HepG2 (cell line): ENCODE results near the gene ALDOA. TPM values are rescaled to one million over a fixed set of nuclear protein-coding genes. Genes with fewer than 3 reads are reported as not detected.

Source experiments
- ATAC-seq: fragments of 200-7000 bp; cut with Tn5 transposase; 3 replicates; pipeline ENCODE4 v1.9.1; 2020; ENCODE audit warnings: mild to moderate bottlenecking, moderate library complexity
- BruUV-seq: library from RNA; stranded (reverse); fragments of 400-500 nt; replicated peaks from 2 replicates; lab custom pipeline; 2021; lab: Mats Ljungman, UMichigan
- CTCF ChIA-PET: fragments of 300-600 bp; formaldehyde crosslinking; extraction: SDS; loops from one replicate; lab custom pipeline; 2021; ENCODE audit warnings: low total read pairs, inconsistent platforms, low intra/inter-chr PET ratio; lab: Yijun Ruan, JAX
- POLR2A ChIA-PET: fragments of 350-600 bp; sonication (Branson Sonifier 250); formaldehyde crosslinking; loops from one replicate; lab custom pipeline; 2020; ENCODE audit warnings: antibody characterized with exemption, inconsistent platforms; lab: Yijun Ruan, JAX
- DNase-seq: peaks from one replicate; pipeline ENCODE4 v3.0.0-alpha.2; 2015; ENCODE audit warnings: low spot score
- FAIRE-seq: peaks from 3 replicates; lab custom pipeline; 2011; peaks lifted over from hg19 to GRCh38; lab: Jason Lieb, UNC
- H2AFZ ChIP-seq: one replicate; pipeline ENCODE4 v1.6.1; 2011; ENCODE audit warnings: low read length, inconsistent platforms
- H3K27ac ChIP-seq: fragments of 300-600 bp; 3 replicates; pipeline ENCODE4 v1.8.0; 2011; ENCODE audit warnings: mixed run types, mild to moderate bottlenecking, mixed read lengths, low read length, inconsistent platforms; ENCODE audit not compliant: insufficient read depth; ENCODE audit errors: extremely low read length
- H3K27me3 ChIP-seq, 2 experiments: fragments of 200-600 bp in 1 of 2; 2 replicates in 1 of 2; 3 replicates in 1 of 2; pipeline versions ENCODE4 v1.6.0 to v1.8.0; 2011; ENCODE audit warnings: low read length in 2 of 2, mild to moderate bottlenecking in 2 of 2, moderate library complexity in 2 of 2, inconsistent platforms in 1 of 2; ENCODE audit not compliant: insufficient read depth in 2 of 2, control insufficient read depth in 1 of 2
- H3K36me3 ChIP-seq, 2 experiments: fragments of 200-600 bp in 1 of 2; replicated peaks in 1 of 2; 2 replicates in 1 of 2; 3 replicates in 1 of 2; pipeline versions ENCODE4 v1.5.1 to v1.8.0; 2011; ENCODE audit warnings: low read length in 2 of 2, inconsistent platforms in 1 of 2; ENCODE audit not compliant: insufficient read depth in 2 of 2, control insufficient read depth in 1 of 2
- H3K4me1 ChIP-seq: 2 replicates; pipeline ENCODE4 v1.5.1; 2012; ENCODE audit warnings: low read length, inconsistent platforms; ENCODE audit not compliant: insufficient read depth
- H3K4me2 ChIP-seq: 2 replicates; pipeline ENCODE4 v1.6.0; 2011; ENCODE audit warnings: low read depth, low read length, inconsistent platforms
- H3K4me3 ChIP-seq, 3 experiments: fragments of 200-600 bp in 1 of 3; sonication (generic), shearing (Covaris generic) in 1 of 3; replicated peaks in 1 of 3; 2 replicates each; pipeline ENCODE4 v1.5.1; 2011 to 2016; ENCODE audit warnings: low read length in 3 of 3, inconsistent platforms in 2 of 3, low read depth in 2 of 3, mild to moderate bottlenecking in 2 of 3, control low read depth in 1 of 3, mixed read lengths in 1 of 3; ENCODE audit not compliant: insufficient read depth in 1 of 3
- H3K79me2 ChIP-seq: one replicate; pipeline ENCODE4 v1.6.1; 2011; ENCODE audit warnings: low read length, inconsistent platforms; ENCODE audit not compliant: insufficient read depth
- H3K9ac ChIP-seq: 2 replicates; pipeline ENCODE4 v1.6.0; 2011; ENCODE audit warnings: mild to moderate bottlenecking, low read depth, low read length, inconsistent platforms; ENCODE audit not compliant: insufficient read depth
- H3K9me3 ChIP-seq: 2 replicates; pipeline ENCODE4 v1.5.1; 2012; ENCODE audit warnings: mild to moderate bottlenecking, low read length
- H4K20me1 ChIP-seq: 2 replicates; pipeline ENCODE4 v1.6.0; 2011; ENCODE audit warnings: inconsistent platforms, mild to moderate bottlenecking, low read length, moderate library complexity; ENCODE audit not compliant: insufficient read depth
- HES4 ChIP-seq: sonication (generic); formaldehyde crosslinking; IDR thresholded peaks from 2 replicates; pipeline ENCODE4 v1.9.0; 2021; ENCODE audit warnings: mild to moderate bottlenecking, missing genetic modification reagents, borderline replicate concordance
- IKZF4 ChIP-seq: sonication (generic); formaldehyde crosslinking; IDR thresholded peaks from 2 replicates; pipeline ENCODE4 v1.5.1; 2020; ENCODE audit warnings: borderline replicate concordance, mild to moderate bottlenecking, low read depth, missing genetic modification reagents; ENCODE audit errors: not compliant biosample characterization
- KMT2A ChIP-seq: sonication (generic); formaldehyde crosslinking; IDR thresholded peaks from 2 replicates; pipeline ENCODE4 v1.4.0; 2020; ENCODE audit warnings: missing genetic modification reagents
- MTF1 ChIP-seq: sonication (generic); formaldehyde crosslinking; IDR thresholded peaks from 2 replicates; pipeline ENCODE4 v1.5.0; 2020; ENCODE audit warnings: missing genetic modification reagents
- NFRKB ChIP-seq: fragments of 450-650 bp; IDR thresholded peaks from 2 replicates; pipeline ENCODE4 v1.6.1; 2017
- PPARG ChIP-seq: conservative IDR thresholded peaks from 2 replicates; pipeline ENCODE4 v1.6.1; 2016; ENCODE audit warnings: missing biosample characterization, missing genetic modification reagents
- RBFOX2 ChIP-seq: fragments of 200-400 bp; formaldehyde crosslinking; IDR thresholded peaks from 2 replicates; pipeline ENCODE4 v1.6.1; 2017; ENCODE audit warnings: low read depth, mild to moderate bottlenecking, low read length
- SP2 ChIP-seq: sonication (generic); formaldehyde crosslinking; IDR thresholded peaks from 2 replicates; pipeline ENCODE4 v1.5.1; 2020; ENCODE audit warnings: mild to moderate bottlenecking, missing genetic modification reagents
- TBL1XR1 ChIP-seq: fragments of 150-350 bp; IDR thresholded peaks from 2 replicates; pipeline ENCODE4 v1.6.1; 2014; ENCODE audit warnings: borderline replicate concordance, low read length; ENCODE audit not compliant: partially characterized antibody
- ZBTB8A ChIP-seq: sonication (generic); formaldehyde crosslinking; IDR thresholded peaks from 2 replicates; pipeline ENCODE4 v1.4.0; 2020; ENCODE audit warnings: mild to moderate bottlenecking, low read depth, missing genetic modification reagents, borderline replicate concordance
- ZNF136 ChIP-seq: sonication (generic); formaldehyde crosslinking; IDR thresholded peaks from 2 replicates; pipeline ENCODE4 v1.8.1; 2022; ENCODE audit warnings: low read depth, mild to moderate bottlenecking, moderate library complexity, missing genetic modification reagents
- ZNF18 ChIP-seq: sonication (generic); formaldehyde crosslinking; IDR thresholded peaks from 2 replicates; pipeline ENCODE4 v1.8.0; 2022; ENCODE audit warnings: mild to moderate bottlenecking, missing genetic modification reagents; ENCODE audit not compliant: insufficient replicate concordance
- ZNF180 ChIP-seq: sonication (generic); formaldehyde crosslinking; IDR thresholded peaks from 2 replicates; pipeline ENCODE4 v1.4.0; 2020; ENCODE audit warnings: low read depth, missing genetic modification reagents, borderline replicate concordance
- ZNF615 ChIP-seq: sonication (generic); formaldehyde crosslinking; IDR thresholded peaks from 2 replicates; pipeline ENCODE4 v1.5.0; 2020; ENCODE audit warnings: mild to moderate bottlenecking, missing genetic modification reagents, borderline replicate concordance
- ZNF747 ChIP-seq: sonication (generic); formaldehyde crosslinking; IDR thresholded peaks from 2 replicates; pipeline ENCODE4 v1.8.1; 2023; ENCODE audit warnings: missing genetic modification reagents, mild to moderate bottlenecking, borderline replicate concordance
- WGBS: methylation state at CpG from one replicate; pipeline ENCODE4 v1.1.6; 2017; ENCODE audit warnings: low lambda C conversion rate; 5-methylcytosine and 5-hydroxymethylcytosine counted together
- in situ Hi-C: cut with HindIII; loops from 2 replicates; pipeline ENCODE4 v1.10.0; 2017; ENCODE audit warnings: low pct_unique_long_range_greater_than_20kb; ENCODE audit not compliant: extremely low pct_ligation_motif_present
- intact Hi-C: fragments of 100-400 bp; cut with micrococcal nuclease; formaldehyde crosslinking; loops from one replicate; pipeline ENCODE4 v1.10.0; 2022; ENCODE audit not compliant: unreplicated experiment
- polyA plus RNA-seq, 8 experiments: library from polyadenylated mRNA; depleted of rRNA in 3 of 8; stranded (reverse) in 7 of 8; unstranded in 1 of 8; fragments of >200 nt; fragmentation: Illumina TruSeq in 4 of 8; extraction: Trizol in 4 of 8; gene quantifications; 2 replicates each; pipeline versions ENCODE4 v1.2.1 to v1.2.3, GENCODE V29; 2011 to 2016; ENCODE audit warnings: low read depth in 4 of 8, missing spikeins in 1 of 8, mixed read lengths in 1 of 8; ENCODE audit not compliant: insufficient read depth in 1 of 8
- total RNA-seq, 5 experiments: library from RNA; depleted of rRNA; stranded (reverse); fragments of >200 nt; fragmentation: Illumina TruSeq; extraction: Trizol; gene quantifications; 2 replicates each; pipeline ENCODE4 v1.2.3, GENCODE V29; 2016; ENCODE audit warnings: low read depth in 1 of 5
- TF ChIP-seq, protein P1 (sequence below): sonication (generic); formaldehyde crosslinking; IDR thresholded peaks from 2 replicates; pipeline ENCODE4 v1.8.1; 2023; ENCODE audit warnings: mild to moderate bottlenecking, missing genetic modification reagents

ALDOA gene
- total and polyA plus RNA-seq, 2 of the 13 experiments (the other 11 are each of a cell fraction or from before 2014, with no cell fraction given): 925 to 1,884 TPM

DNA sequence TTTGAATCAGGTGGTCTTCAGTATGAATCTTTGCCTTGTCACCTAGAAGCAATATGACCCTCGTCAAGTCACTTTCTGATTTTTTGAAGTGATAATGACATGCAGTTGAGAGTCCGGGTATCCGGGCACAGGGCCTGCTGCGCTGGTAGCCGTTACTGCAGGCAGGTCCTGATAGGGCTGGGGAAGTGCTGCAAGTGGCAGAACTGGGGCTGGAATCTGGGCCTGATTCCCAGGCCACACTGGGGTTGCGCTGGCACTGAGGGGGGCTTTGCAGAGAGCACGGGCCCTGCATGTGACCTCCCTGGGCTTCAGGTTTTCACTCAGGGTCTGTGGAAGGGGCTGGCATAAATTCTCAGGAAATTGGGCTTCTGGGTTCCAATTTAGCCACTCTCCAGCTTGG, 13.2 kb downstream of the ALDOA start (continued):
- TF ChIP-seq HES4 (no peak), KMT2A (CRISPR knock-in tag) (0 out of 2 replicates have a peak, but pooled peaks have one; percentile 20)

GRCh38 chr16:30079480-30079879, 13.9 kb downstream of the ALDOA start:
- H3K4me3 ChIP-seq: no peak overlapping the region
- H3K36me3 ChIP-seq: peaks cover 31 to 57% of the 10 kb centered on the region in 2 experiments
- no peak overlapping the region for H3K4me2 ChIP-seq
- ATAC-seq: no peak
- ChIA-PET POLR2A (interaction anchor here (0.9 to 4.4 kb wide), 3 partner anchors 9 to 15 kb away, joined by 3 to 28 read pairs (median 14); partner anchors contain the start of genes ALDOA and TBX6), CTCF (no interaction called here)
- DNase-seq: no peak
- no peaks in the 10 kb centered on the region; a peak in 1 of 5 replicates for H3K27me3 ChIP-seq
- in situ Hi-C loops (loop anchor here (25.0 kb wide), 1 partner anchor 558 kb away; no protein-coding TSS in a partner anchor), intact Hi-C loops (no loop called here)
- no peak overlapping the region; the same call in 1 of the 2 replicates for H3K9ac ChIP-seq
- H3K4me1 ChIP-seq: peaks cover 68% of the 10 kb centered on the region
- no peaks in the 10 kb centered on the region for H3K9me3 ChIP-seq
- H2AFZ ChIP-seq: no peak overlapping the region
- BruUV-seq: no TSS peak
- H4K20me1 ChIP-seq: peaks cover 14% of the 10 kb centered on the region
- TF ChIP-seq ZBTB8A (CRISPR knock-in tag): no peak
- TF ChIP-seq ZNF747 (CRISPR knock-in tag): no peak
- TF ChIP-seq MTF1 (CRISPR knock-in tag): no peak
- TF ChIP-seq RBFOX2: no peak
- no peak for TF ChIP-seq ZNF180 (CRISPR knock-in tag)
- no peak for TF ChIP-seq IKZF4 (CRISPR knock-in tag)
- no peak for TF ChIP-seq SP2
- no peak for TF ChIP-seq TBL1XR1
- no peak for TF ChIP-seq ZNF136 (CRISPR knock-in tag)
- TF ChIP-seq NFRKB: no peak
- TF ChIP-seq, protein P1, sequence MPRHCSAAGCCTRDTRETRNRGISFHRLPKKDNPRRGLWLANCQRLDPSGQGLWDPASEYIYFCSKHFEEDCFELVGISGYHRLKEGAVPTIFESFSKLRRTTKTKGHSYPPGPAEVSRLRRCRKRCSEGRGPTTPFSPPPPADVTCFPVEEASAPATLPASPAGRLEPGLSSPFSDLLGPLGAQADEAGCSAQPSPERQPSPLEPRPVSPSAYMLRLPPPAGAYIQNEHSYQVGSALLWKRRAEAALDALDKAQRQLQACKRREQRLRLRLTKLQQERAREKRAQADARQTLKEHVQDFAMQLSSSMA: no peak
- TF ChIP-seq ZNF615 (CRISPR knock-in tag): no peak
- no peak for TF ChIP-seq ZNF18
- no peak for TF ChIP-seq PPARG
- 92% methylated on average over 7 of the region's 7 CpGs for WGBS
- no peak overlapping the region for H3K27ac ChIP-seq
- peaks cover 51% of the 10 kb centered on the region for H3K79me2 ChIP-seq
- FAIRE-seq: no peak
